Stimulated activated CD8-positive, alpha-beta memory T cell treated with anti-CD3 and anti-CD28 coated beads, Interleukin-7, amount 100 ng/mL, for 1 hour (primary cell): ENCODE measurements around the gene NAT14.
"Not testable (repeated sequence)": the region's sequence is repeated elsewhere in the genome, so short reads cannot be mapped to it uniquely, and the experiment has no call there.

ENCODE experiments used
- DNase-seq, 2 donors: peaks; one replicate each; pipeline ENCODE4 v3.0.0-alpha.2; 2020; ENCODE audit warnings: low read depth in 2 of 2

NAT14 gene

DNA sequence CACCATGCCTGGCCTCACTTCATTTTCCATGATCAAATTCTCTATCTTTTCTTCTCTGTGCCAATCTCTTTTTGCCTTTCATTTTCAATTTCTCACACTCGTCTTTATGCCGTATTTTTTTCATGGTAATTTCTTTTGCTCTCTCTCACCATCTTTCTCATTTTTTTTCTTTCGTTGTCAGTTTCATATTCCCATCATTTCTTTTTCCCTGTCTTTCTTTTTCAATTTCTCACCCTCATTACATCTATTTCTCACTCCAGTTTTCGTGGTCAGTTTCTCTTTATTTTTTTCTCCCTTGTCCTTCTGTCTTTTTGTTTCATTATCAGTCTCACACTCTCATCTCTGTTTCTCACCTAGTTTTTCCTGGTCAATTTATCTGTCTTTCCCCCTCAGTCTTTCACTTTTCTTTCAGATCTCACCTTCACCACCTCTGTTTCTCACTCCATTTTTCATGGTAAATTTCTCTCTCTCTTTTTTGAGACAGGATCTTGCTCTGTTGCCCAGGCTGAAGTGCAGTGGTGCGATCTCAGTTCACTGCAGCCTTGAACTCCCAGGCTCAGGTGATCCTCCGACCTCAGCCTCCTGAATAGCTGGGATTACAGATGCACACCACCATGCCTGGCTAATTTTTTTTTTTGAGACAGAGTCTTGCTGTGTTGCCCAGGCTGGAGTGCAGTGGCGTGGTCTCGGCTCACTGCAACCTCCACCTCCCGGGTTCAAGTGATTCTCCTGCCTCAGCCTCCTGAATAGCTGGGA is 17.4 kb downstream of the NAT14 start:
- no peak for DNase-seq

DNA sequence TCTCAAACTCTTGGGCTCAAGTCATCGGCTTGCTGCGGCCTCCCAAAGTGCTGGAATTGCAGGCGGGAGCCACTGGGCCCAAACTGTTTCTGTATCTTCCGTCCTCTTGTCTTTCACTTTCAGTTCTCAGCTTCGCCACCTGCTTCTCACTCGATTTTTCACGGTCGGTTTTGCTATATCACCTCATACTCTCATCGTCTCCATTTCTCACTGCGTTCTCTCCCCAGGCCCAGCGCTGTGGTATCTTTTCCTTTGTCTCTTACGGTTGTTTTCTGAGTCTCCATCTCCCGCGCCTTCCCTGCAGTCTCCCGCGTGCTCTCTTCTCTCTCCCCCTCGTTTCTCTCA is 18.1 kb downstream of the NAT14 start:
- no peak for DNase-seq

DNA sequence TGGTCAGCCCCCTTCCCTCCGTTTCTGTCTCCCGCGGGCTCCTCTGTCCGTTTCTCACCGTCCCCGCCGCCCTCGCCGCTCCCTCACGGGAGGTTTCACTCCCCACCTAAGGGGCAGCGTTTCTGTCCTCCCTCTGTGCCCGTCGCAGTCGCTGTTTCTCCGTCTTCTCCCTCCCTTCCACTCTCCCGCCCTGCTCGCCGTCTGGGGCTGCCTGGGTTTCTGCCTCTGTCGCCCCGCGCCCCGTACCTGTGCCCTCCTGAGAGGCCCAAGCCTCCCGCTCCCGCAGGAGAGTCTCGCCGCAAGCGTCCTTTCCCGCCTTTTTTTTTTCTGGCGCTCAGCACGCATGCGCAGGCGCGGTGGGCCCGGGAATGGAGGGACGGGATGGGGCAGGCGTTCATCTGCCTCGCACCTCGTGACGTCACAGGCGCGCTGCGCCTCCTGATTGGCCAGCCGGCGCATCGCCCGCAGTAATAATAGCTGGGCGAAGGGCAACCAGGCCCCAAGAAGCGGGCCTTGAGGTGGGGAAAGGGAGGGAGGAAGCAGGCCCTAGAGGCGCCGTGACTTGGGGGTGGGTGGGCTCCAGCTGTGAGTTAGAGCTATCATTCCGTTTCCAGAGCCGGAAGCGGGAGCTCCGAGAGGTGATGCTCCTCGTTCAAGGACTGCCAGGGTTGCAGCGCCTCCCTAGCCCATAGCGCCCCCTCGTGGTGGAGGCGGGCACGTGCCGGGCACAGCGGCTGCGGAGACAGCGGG is 18.7 kb downstream of the NAT14 start:
- DNase-seq: peak; percentile 83 to 92

DNA sequence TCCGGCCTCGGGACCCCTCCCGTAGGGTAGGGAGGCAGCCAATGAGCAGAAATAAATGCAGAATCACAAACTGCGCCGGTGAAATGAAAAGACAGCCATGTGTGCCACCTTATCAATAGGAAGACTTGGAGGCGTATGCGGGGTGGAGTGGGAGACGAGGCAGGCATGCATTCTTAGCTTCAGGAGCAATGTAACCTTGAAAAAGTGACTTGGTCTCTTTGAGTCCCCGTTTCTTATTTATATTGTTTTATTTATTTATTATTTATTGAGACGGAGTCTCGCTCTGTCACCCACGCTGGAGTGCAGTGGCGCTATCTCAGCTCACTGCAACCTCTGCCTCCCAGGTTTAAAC is 19.2 kb downstream of the NAT14 start:
- no peak for DNase-seq

DNA sequence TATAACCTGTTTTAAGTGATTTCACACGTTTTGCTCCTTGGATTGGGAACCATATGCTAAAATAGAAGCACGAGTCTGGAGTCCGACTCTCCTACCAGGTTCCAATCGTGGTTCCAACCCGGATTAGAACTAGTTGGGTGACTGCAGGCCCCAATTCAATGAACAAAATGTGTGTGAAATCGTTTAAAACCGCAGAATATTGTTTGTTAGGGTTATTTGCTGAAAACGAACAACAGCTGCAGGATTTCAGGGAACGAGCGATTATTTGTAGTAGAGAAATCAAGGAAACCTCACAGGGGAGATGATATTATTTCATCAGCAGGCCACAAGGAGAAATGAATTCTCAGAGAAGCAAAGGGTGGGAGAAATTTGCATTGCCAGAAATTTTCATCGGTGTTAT is 20.0 kb downstream of the NAT14 start:
- no peak for DNase-seq

DNA sequence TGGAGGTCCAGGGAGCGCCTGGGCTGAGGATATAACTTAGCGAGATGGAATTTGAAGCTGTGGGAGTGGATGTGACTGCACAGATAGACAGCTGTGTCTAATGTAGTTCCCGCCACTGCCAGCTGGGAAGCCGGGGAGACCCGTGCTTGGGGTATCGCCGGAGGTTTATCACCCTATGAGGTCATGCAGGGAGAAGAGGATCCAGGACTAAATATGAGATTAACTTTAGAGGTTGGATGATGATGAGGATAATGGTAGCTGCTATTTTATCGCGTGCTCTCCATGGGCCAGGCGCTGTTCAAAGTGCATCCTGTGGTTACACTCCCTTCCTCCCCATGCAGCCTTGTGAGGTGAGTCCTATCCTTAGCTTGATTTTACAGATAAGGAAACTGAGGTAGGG is 23.1 kb downstream of the NAT14 start:
- no peak for DNase-seq

DNA sequence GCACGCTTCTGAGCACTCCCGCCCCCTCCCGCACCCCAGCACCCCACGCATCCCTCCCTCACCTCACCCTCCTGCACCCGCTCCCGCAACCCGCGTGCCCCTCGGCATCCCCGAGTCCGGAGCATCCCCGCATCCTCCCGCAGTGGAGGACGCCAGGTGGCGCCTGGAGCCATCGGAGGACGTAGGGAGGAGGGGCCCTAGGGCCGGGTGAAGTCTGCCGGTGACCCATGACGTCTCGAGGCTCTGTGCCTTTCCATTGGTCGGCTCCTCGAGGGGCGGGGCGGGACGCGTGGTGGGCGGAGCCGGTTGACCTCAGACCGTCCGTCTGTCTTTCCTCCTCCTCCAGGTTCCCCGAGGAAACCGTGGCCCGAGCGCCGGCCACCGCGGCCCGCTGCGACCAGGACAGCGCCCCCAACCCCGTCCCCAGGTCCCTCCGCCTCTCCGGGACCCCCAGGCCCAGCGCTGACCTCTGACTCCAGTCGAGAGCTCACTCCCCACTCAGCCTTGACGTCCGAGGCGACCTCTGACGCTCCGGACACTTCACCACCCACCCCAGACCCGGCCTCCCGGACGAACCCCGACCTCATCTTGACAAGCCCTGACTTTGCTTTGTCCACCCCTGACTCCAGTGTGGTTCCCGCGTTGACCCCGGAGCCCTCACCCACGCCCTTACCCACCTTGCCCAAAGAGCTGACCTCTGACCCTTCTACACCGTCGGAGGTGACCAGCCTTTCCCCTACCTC is 32.1 kb downstream of the NAT14 start:
- DNase-seq: peak; percentile 80 to 87

DNA sequence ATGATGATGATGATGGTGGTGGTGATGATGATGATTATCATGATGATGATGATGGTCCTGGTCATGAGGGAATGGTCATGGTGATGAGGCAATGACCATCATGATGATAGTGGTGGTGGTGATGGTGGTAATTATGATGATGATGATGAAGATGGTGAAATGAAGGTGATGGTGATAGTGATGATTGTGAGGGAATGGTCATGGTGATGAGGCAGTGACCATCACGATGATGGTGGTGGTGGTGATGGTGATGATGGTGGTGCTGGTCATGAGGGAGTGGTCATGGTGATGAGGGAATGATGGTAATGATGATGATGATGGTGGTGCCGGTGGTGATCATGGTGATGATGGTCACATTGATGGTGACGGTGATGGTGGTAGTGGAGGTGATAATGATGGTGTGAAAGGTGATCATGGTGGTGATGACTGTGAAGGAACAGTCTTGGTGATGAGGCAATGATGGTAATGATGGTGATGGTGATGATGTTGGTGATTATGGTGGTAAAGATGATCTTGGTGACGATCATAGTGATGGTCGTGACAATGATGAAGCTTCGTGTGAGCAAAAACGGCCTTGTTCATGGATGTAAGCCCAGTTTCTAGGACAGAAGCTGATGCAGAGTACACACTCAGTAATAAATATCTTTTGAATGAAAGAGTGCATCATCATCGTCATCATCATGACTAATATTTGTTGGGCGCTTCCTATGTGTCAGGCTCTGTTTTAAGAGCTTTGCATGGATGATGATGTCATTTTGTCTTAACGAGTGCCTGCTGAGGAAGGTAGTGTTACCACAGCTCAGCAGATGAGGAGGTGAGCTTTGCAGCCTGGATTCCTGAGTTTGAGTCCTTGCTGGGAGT is 34.7 kb downstream of the NAT14 start:
- DNase-seq: no peak

DNA sequence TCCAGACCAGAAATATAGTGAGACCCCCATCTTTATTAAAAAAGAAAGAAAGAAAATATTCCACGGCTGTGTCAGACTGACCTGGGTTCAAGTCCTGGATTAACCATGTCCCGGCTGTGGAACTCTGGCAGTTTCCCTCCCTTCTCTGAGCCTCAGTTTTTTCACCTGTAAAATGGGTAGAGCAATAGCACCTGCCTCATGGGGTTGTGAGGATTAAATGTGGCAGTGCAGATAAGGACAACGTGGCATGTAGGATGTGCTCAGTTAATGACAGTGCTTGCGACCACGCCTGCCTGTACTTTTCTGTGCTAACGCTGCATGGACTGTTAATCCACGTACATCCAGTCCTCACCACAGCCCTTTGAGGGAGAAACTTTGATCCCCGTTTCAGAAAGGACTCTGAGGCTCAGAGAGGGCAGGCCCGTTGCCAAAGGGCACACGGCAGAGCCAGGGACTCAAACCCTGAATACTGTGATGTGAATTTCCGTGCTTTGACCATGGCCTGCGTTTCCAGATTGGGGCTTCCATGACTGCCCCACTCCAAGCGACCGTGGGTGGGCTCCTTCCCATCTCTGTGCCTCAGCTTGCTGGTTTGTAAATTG is 35.8 kb downstream of the NAT14 start:
- DNase-seq: no peak

DNA sequence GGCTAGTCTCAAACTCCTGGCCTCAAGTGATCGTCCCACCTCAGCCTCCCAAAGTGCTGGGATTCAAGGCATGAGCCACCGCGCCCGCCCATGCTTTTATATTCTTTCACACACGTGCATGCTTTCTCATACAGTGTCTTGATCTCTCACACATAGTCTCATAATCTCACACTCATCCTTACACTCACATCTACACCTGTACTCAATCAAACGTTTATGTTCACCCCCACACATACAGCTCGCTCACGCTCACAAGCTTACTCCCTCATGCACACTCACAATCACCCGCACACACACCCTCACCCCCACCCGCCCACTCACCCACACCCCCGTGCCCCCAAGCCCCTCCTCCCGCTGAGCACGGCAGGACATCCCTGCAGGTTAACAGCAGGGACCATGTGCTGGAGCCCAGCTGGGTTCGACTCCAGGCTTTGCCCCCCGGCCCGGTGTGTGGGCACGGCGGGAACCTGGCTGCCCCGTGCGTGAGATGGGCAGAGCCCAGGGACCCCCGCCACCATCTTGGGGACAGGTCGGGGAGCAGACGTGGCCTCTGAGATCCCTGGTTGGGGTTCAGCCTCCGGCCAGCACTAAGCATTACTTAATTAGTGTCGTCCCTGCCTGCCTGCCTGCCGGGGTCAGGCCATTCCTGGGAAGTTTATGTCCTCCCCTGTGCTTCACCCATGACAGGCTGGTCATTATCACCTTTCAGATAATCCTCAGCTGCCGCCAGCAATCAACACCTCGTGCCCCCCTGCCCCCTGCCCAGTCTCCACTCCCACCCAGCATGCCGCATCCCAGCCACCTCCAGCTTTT is 40.5 kb downstream of the NAT14 start:
- DNase-seq: no peak

DNA sequence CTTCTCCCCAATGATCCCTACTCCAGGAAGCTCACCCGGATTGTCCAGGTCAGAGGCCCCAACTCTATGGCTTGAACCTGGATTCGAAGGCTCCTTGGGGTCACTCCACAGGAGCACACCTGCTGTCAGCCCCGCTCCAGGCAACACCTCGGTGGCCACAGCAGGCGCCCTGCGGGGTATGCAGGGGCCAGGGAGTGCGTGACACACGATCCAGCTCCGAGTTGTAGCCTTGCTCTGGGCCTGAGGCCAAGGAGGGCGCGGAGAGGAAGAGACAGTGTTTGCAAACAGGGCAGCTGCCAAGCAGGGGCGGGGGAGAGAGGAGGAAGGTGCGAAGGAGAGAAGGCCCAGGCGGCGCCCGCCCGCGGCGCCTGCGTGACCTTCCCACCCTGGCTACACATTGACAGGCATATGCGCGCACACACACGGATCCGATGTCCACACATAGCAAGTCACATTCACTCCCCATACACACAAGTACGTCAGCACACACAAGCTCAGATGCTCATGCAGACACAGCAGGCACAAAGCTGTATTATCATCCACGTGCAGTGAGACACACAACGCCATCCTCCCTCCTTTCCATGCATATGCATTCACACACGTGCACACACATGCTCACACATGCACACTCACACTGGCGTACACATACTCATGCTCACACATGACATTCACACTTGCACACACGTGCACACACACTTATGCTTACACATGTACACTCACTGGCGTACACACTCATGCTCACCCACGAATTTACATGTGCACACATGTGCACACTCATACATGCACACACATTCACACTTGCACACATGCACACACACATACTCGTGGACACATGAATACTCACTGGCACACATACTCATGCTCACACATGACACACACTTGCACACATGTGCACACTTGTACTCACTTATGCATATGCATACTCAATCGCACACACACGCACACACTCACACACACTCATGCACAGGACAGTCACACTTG is 41.5 kb downstream of the NAT14 start:
- no peak for DNase-seq

DNA sequence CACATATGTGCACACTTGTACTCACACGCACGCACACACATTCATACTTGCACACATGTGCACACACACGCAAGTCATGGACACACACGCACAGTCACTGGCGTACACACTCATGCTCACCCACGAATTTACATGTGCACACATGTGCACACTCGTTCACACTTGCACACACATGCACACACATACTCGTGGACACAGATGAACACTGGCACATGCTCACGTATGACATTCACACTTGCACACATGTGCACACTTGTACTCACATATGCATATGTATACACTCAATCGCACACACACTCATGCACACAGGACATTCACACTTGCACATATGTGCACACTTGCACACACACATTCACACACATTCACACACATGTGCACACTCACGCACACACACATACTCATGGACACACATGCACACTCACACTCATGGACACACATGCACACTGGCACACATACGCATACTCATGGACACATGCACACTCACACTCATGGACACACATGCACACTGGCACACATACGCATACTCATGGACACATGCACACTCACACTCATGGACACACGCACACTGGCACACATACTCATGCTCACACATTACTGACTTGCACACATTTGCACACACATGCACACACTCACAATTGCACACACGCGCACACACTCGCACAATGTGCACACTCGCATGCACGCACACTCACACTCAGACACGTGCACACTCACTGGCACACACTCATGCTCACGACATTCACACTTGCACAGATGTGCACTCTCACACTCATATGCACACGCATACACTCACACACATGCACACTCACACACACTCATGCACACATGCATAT is 42.4 kb downstream of the NAT14 start:
- DNase-seq: no peak

DNA sequence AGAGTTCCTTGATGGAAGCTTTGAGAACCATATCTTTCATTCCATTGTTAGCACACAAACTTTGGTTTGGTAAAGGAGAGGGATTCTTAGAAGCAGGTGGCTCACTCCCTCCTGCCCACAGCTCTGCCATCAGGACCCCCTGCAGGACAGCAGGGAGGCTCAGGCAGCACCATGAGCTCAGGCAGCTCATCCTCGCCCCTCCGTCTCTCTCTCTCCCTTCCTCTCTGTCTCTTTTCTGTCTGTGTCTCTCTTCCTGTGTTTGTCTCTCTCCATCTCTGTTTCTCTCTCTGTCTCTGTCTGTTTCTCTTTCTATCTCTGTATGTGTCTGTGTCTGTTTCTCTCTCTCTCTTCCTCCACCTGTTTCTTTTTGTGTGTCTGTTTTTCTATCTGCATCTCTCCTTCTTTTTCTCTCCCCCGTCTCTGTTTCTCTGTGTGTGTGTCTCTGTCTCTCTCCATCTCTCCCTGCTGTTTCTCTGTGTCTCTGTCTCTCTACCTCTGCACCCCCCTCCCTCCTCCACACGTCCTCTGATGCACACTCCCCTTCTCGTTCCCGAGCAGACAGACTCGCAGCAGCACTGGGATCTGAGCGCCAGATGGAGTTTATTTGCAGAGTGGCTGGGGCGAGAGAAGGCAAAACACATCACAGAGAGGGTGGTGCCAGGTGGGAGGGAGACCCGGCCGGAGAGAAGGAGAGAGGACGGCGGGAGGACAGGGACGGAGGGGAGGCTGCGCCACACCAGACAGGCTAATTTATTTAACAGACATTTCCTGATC is 43.2 kb downstream of the NAT14 start:
- DNase-seq: no peak

DNA sequence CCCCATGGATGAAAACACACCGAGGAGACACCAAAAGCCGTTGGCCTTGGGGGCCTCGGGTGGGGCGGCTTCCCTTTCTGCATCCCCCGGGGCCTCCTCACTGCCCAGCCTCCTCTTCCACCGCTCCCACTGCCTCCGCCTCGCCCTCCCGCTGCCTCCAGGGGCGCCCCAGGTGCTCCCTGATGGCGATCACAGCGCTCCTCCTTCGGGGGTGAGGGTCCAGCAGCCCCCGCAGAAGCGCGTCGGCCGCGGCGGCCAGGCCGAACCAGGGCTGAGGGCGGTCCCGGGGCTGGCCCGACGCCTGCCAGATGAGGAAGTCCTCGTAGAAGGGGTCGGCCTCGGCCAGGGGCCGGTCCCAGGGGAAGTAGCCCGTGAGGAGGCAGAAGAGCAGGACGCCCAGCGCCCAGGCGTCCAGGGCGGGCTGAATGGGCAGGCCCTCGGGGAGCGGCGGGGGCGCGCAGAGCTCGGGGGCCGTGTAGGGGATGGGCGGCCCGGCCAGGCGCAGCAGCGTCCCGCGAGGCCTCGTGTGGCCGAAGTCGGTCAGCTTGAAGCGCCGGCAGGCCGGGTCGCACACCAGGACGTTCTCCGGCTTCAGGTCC is 44.7 kb downstream of the NAT14 start:
- DNase-seq: no peak

DNA sequence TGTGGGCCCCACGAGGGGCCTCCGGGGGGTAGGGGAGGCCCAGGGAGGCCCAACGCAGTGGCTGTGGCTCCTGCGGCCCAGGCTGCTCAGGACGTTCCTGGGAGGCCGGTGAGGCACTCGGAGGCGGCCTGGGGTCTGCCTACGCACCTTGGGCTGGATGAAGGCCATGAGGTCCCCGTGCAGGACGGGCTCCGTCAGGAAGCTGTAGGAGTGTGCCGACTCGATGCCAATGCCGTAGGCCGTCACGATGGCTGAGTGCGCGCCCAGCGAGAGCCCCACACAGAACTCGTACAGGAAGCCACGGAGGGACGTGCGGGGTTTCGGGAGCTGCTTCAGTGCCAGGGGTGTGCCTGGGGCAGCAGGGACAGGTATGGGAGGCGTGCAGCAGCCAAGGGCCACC is 46.0 kb downstream of the NAT14 start:
- no peak for DNase-seq

DNA sequence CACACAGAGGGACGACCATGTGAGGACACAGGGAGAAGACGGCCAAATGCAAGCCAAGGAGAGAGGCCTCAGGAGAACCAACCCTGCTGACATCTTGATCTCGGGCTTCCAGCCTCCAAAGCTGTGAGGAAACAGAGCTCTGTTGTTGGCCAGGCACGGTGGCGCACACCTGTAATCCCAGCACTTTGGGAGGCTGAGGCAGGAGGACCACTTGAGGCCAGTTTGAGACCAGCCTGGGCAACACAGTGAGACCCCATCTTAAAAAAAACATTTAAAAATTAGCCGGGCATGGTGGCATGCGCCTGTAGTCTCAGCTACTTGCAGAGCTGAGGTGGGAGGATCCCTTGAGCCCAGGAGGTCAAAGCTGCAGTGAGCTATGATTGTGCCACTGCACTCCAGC is 49.3 kb downstream of the NAT14 start:
- not testable (repeated sequence) for DNase-seq

DNA sequence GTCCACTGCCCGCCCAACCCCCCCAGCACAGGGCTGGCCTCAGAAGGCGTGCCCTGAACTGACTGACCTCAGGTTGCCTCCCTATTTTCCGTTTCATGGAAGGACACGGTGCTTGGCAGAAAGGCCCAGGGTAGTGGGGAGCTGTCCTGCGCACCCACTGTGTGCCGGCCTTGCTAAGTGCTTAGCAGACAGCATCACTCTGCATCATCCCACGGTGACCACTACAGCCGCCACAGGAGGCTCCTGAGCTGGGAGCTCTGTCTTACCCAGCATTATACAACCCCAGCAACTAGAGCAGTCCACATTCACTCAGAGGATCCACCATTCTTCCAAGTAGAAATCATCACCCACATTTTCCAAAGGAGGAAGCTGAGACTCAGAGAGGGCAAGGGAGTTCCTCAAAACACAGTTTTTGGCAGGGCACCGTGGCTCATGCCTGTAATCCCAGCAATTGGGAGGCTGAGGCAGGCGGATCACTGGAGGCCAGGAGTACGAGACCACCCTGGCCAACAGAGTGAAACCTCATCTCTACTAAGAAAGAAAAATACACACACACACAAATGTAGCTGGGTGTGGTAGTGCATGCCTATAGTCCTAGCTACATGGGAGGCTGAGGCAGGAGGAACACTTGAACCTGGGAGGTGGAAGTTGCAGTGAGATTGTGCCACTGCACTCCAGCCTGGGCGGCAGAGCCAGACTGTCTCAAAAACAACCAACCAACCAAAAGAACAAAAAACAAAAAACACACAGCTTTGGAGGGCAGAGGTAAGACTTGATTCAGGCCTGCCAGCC is 50.4 kb downstream of the NAT14 start:
- DNase-seq: no peak
